ENCODE measurements around the gene FAM177A1. TPM values are rescaled to one million over a fixed set of nuclear protein-coding genes. Genes with fewer than 3 reads are reported as not detected.
"Not testable (repeated sequence)": the region's sequence is repeated elsewhere in the genome, so short reads cannot be mapped to it uniquely, and the experiment has no call there.

The FAM177A1 gene
- 10 to 100 TPM; 35.4 to 44.4 (median 35.7) TPM for total RNA-seq

DNA sequence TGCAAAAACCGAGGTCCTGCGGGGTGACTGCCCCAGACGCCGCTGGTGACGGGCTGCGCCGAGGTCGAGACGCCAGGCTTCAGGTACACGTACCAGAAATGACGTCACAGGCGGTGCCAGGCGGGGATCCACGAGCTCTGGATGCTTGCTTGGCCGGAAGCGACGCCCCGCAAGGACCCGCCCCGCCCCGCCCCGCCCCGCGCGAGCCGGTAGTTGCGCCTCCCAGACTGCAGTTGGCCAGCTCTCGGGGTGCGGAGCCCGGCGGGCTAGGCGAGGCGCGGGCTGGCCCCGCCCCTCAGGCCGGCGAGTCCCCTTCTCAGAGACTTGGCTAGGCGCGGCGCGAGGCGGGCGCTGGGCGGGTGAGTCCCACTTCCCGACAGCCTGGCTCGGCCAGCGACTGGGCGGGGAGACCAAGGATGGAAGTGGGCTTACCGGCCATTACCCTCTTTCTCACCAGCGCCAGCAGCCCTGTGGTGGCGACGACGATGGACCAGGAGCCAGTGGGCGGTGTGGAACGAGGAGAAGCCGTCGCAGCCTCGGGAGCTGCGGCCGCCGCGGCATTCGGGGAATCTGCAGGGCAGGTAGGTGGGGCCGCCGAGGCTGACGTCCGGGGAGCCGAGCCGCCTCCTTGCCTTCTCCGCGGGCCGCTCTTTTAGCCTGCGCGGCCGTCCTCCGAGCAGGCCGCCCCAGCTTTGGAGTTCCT is at the start of gene FAM177A1:
Gene FAM177A1 (plus strand): TSS at position 225 of the 703 bp plus-strand sequence. CDS start 192 bp downstream, at position 417.
- Mint-ChIP-seq H3K4me3 (peak within 1 kb of the TSS; percentile 92), H3K4me1 (ENCODE audit: low read depth) (peaks cover 29% of the 10 kb centered on the region), H3K9me3 (no peaks in the 10 kb centered on the region), H3K27me3 (ENCODE audit: low read depth) (no peaks in the 10 kb centered on the region), H3K36me3 (ENCODE audit: insufficient read depth) (no peaks in the 10 kb centered on the region)
- peak; percentile 97 for DNase-seq
- peak; percentile 95 to 97 for ATAC-seq

GRCh38 chr14:34997762-34998161 is 48.3 kb upstream of the FAM177A1 start:
- Mint-ChIP-seq H3K4me3 (no peak overlapping the region), H3K4me1 (ENCODE audit: low read depth) (peaks cover 13% of the 10 kb centered on the region), H3K9me3 (no peaks in the 10 kb centered on the region), H3K36me3 (ENCODE audit: insufficient read depth) (peaks cover 10% of the 10 kb centered on the region), H3K27me3 (ENCODE audit: low read depth) (no peaks in the 10 kb centered on the region)
- DNase-seq (no peak), ATAC-seq (no peak)

DNA sequence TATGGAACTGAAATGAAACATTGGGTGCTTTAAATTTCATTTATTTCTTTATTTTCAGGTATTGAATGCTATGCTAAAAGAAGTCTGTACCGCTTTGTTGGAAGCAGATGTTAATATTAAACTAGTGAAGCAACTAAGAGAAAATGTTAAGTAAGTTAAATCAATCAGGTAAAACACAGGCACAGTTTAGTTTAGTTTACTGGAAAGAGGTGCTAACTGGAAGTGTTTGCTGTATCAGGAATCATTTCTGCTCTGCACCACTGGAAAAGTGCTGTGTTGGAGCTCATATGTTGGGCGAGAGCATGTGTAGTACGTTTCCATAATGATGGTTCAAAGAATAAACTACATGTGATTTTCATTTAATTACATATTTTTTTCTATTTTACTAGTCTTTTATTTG is 46.6 kb upstream of the FAM177A1 start:
- no peak for DNase-seq
- no peaks in the 10 kb centered on the region for H3K9me3 Mint-ChIP-seq

DNA sequence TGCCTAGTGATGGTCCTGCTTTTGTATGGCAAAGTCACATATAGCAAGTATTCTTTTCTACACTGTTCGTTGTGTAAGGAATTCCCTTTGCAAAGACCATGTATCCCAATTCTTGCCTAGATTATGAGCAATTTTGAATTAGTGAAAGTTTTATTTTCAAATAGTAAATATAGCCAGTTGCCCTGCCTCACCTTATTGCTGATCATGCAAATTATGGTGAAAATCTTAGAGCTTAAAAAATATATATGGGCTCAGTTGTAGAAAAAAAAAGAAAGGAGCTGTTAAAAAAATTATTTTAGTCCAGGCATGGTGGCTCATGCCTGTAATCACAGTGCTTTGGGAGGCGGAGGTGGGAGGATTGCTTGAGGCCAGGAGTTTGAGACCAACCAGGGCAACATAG is 44.5 kb upstream of the FAM177A1 start:
- Mint-ChIP-seq H3K27me3 (ENCODE audit: low read depth) (no peaks in the 10 kb centered on the region), H3K9me3 (no peaks in the 10 kb centered on the region), H3K4me1 (ENCODE audit: low read depth) (no peaks in the 10 kb centered on the region), H3K36me3 (ENCODE audit: insufficient read depth) (peaks cover 17% of the 10 kb centered on the region), H3K4me3 (no peak overlapping the region)
- DNase-seq (no peak), ATAC-seq (no peak)

More for the DNA sequence above, 46.6 kb upstream of the FAM177A1 start:
- no peaks in the 10 kb centered on the region for H3K27me3 Mint-ChIP-seq (ENCODE audit: low read depth)
- peaks cover 7% of the 10 kb centered on the region for H3K4me1 Mint-ChIP-seq (ENCODE audit: low read depth)
- H3K4me3 Mint-ChIP-seq, result no peak overlapping the region
- peaks cover 14% of the 10 kb centered on the region for H3K36me3 Mint-ChIP-seq (ENCODE audit: insufficient read depth)
- no peak for ATAC-seq

DNA sequence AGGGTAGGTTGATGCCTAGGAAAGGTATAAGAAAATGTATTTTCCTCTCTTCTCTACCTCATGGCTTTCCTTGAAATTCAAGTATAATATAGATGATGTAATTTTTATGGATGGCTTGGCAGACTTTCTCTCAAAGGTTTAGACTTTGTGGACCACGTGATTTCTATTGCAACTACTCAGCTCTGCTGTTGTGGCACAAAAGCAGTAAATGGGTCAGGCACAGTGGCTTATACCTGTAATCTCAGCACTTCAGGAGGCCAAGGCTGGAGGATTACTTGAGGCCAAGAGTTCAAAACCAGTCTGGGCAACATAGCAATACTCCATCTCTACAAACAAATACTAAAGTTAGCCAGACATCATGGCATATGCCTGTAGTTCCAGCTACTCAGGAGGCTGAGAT is 41.2 kb upstream of the FAM177A1 start:
- H3K36me3 Mint-ChIP-seq (ENCODE audit: insufficient read depth), result peaks cover 22% of the 10 kb centered on the region
- H3K9me3 Mint-ChIP-seq, result no peaks in the 10 kb centered on the region
- ATAC-seq, result no peak
- no peak overlapping the region for H3K4me3 Mint-ChIP-seq
- no peak for DNase-seq
- no peaks in the 10 kb centered on the region for H3K27me3 Mint-ChIP-seq (ENCODE audit: low read depth)
- H3K4me1 Mint-ChIP-seq (ENCODE audit: low read depth), result no peaks in the 10 kb centered on the region

GRCh38 chr14:35016568-35016967 is 29.5 kb upstream of the FAM177A1 start:
- no peaks in the 10 kb centered on the region for H3K4me1 Mint-ChIP-seq (ENCODE audit: low read depth)
- peaks cover 49% of the 10 kb centered on the region for H3K36me3 Mint-ChIP-seq (ENCODE audit: insufficient read depth)
- no peaks in the 10 kb centered on the region for H3K27me3 Mint-ChIP-seq (ENCODE audit: low read depth)
- ATAC-seq, result no peak
- no peaks in the 10 kb centered on the region for H3K9me3 Mint-ChIP-seq
- H3K4me3 Mint-ChIP-seq, result no peak overlapping the region
- no peak for DNase-seq

DNA sequence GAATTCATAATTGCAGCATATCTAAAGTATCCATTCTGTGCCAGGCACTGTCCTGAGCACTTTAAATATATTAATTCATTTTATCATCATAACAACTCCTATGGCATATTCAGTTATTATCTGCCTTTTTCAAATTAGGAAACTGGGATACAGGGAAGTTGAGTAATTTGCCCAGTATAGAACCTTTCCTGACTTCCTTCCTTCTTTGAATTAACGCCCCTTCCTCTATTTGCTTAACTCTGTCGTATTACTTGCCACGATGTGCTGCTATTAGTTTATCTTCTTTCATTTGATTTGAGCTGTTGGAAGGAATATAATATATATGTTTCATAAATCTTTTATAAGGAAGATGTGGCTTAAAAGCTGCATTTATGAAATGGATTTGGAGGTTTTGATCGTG is 25.4 kb upstream of the FAM177A1 start:
- ATAC-seq (no peak), DNase-seq (no peak)
- Mint-ChIP-seq H3K36me3 (ENCODE audit: insufficient read depth) (peaks cover 47% of the 10 kb centered on the region), H3K4me1 (ENCODE audit: low read depth) (no peaks in the 10 kb centered on the region), H3K9me3 (no peaks in the 10 kb centered on the region), H3K4me3 (no peak overlapping the region), H3K27me3 (ENCODE audit: low read depth) (no peaks in the 10 kb centered on the region)

DNA sequence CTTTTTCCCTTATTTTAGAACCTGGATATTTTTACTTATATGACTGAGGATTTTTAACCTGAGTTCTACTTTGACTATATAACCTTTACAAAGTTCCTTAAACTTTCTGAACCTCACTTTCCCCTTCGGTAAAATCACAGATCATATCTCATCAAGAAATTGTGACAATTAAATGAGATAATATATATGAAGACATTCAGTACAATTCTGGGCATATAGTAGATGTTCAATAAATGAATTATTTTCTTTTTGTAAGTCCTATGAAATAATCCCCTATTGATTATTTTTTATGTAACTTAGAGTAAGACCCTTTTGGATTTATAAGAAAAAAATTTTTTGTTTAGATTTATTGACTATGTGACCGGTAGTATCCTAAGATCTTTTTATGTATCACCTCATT is 17.6 kb upstream of the FAM177A1 start:
- ATAC-seq, result no peak
- H3K4me3 Mint-ChIP-seq, result no peak overlapping the region

GRCh38 chr14:35032562-35032961 is 13.5 kb upstream of the FAM177A1 start:
- Mint-ChIP-seq H3K4me1 (ENCODE audit: low read depth) (no peaks in the 10 kb centered on the region), H3K4me3 (no peak overlapping the region), H3K9me3 (peaks cover 16% of the 10 kb centered on the region), H3K36me3 (ENCODE audit: insufficient read depth) (peaks cover 26% of the 10 kb centered on the region), H3K27me3 (ENCODE audit: low read depth) (no peaks in the 10 kb centered on the region)
- no peak for ATAC-seq
- DNase-seq, result no peak

More for the DNA sequence above, 17.6 kb upstream of the FAM177A1 start:
- no peak for DNase-seq
- H3K9me3 Mint-ChIP-seq, result peaks cover 2% of the 10 kb centered on the region
- H3K36me3 Mint-ChIP-seq (ENCODE audit: insufficient read depth), result peaks cover 31% of the 10 kb centered on the region
- H3K27me3 Mint-ChIP-seq (ENCODE audit: low read depth), result no peaks in the 10 kb centered on the region
- H3K4me1 Mint-ChIP-seq (ENCODE audit: low read depth), result no peaks in the 10 kb centered on the region

DNA sequence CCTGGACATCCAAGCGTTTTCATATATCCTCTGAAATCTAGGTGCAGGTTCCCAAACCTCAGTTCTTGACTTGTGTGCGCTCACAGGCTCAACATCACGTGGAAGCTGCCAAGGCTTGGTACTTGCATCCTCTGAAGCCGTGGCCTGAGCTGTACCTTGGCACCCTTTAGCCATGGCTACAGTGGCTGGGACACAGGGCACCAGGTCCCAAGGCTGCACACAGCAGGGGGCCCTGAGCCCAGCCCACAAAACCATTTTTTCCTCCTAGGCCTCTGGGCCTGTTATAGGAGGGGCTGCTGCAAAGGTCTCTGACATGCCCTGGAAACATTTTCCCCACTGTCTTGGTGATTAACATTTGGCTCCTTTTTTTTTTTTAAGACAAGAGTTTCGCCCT is 11.6 kb upstream of the FAM177A1 start:
- peaks cover 17% of the 10 kb centered on the region for H3K36me3 Mint-ChIP-seq (ENCODE audit: insufficient read depth)
- ATAC-seq (no peak), DNase-seq (no peak)
- H3K4me1 Mint-ChIP-seq (ENCODE audit: low read depth), result no peaks in the 10 kb centered on the region
- H3K4me3 Mint-ChIP-seq, result no peak overlapping the region
- peaks cover 16% of the 10 kb centered on the region for H3K9me3 Mint-ChIP-seq
- no peaks in the 10 kb centered on the region for H3K27me3 Mint-ChIP-seq (ENCODE audit: low read depth)

DNA sequence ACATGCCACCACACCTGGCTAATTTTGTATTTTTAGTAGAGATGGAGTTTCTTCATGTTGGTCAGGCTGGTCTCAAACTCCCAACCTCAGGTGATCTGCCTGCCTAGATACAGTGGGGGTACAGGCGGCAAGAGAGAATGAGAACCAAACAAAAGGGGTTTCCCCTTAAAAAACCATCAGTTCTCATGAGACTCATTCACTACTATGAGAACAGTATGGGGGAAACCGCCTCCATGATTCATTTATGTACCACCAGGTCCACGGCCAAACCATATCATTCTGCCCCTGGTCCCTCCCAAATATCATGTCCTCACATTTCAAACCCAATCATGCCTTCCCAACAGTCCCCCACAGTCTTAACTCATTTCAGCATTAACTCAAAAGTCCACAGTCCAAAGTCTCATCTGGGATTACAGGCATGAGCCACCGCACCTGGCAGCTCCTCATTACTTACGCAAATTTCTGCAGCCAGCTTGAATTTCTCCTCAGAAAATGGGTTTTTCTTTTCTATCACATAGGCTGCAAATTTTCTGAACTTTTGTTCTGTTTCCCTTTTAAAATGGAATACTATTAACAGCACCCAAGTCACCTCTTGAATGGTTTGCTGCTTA is 11.0 kb upstream of the FAM177A1 start:
- not testable (repeated sequence) for ATAC-seq; H3K4me1 Mint-ChIP-seq (ENCODE audit: low read depth); H3K4me3 Mint-ChIP-seq; H3K27me3 Mint-ChIP-seq (ENCODE audit: low read depth); DNase-seq
- H3K9me3 Mint-ChIP-seq, result peaks cover 16% of the 10 kb centered on the region
- H3K36me3 Mint-ChIP-seq (ENCODE audit: insufficient read depth), result peaks cover 16% of the 10 kb centered on the region

- not testable (repeated sequence) for H3K4me1 Mint-ChIP-seq (ENCODE audit: low read depth)
Observed at GRCh38 chr14:35038312-35038711, 7.8 kb upstream of the FAM177A1 start.

DNA sequence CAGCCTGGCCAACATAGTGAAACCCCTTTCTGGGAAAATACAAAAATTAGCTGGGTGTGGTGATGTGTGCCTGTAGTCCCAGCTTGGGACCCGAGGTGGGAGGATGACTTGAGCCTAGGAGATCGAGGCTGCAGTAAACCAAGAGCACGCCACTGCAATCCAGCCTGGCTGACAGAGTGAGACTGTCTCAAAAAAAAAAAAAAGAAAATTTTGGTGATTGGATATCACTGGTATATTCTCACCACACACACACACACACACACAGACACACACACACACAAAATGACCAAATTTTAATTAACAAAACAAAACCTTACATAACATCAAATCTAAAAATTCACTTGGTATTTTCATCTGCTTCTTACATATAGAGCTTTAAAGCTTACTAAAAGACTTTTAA is 3.4 kb upstream of the FAM177A1 start:
- no peaks in the 10 kb centered on the region for H3K9me3 Mint-ChIP-seq
- ATAC-seq (no peak), DNase-seq (no peak)
- peaks cover 17% of the 10 kb centered on the region for H3K4me1 Mint-ChIP-seq (ENCODE audit: low read depth)
- H3K36me3 Mint-ChIP-seq (ENCODE audit: insufficient read depth), result no peaks in the 10 kb centered on the region
- H3K4me3 Mint-ChIP-seq, result no peak overlapping the region
- H3K27me3 Mint-ChIP-seq (ENCODE audit: low read depth), result no peaks in the 10 kb centered on the region

More at GRCh38 chr14:35038312-35038711, 7.8 kb upstream of the FAM177A1 start:
- ATAC-seq; H3K27me3 Mint-ChIP-seq (ENCODE audit: low read depth); DNase-seq; H3K4me3 Mint-ChIP-seq: not testable (repeated sequence)
- Mint-ChIP-seq H3K9me3 (peaks cover 15% of the 10 kb centered on the region), H3K36me3 (ENCODE audit: insufficient read depth) (peaks cover 15% of the 10 kb centered on the region)

DNA sequence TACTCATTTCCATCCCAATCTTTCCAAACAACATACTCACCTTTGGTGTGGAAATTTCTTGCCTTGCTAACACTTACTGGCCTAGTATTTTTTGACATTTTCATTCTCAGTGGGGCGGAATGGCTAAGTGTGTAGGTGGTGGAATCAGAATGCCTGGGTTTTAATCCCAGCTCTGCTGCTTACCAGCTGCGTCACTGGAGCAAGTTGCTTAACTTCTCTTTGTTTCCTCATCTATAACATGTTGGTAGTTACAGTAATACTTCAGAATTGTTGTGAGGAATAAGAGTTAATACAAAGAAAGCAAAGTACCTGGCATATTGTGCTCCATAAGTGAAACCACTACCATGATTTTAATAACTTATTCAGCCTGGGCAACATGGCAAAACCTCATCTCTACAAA is 3.0 kb upstream of the FAM177A1 start:
- Mint-ChIP-seq H3K4me1 (ENCODE audit: low read depth) (peaks cover 21% of the 10 kb centered on the region), H3K4me3 (no peak overlapping the region), H3K36me3 (ENCODE audit: insufficient read depth) (no peaks in the 10 kb centered on the region), H3K27me3 (ENCODE audit: low read depth) (no peaks in the 10 kb centered on the region), H3K9me3 (no peaks in the 10 kb centered on the region)
- DNase-seq (no peak), ATAC-seq (no peak)

All from activated T-cell treated with anti-CD3 and anti-CD28 coated beads, Interleukin-2, amount 50 U/mL, for 4 hours (primary cell).